ENCODE results near the gene DNAI2. TPM values are rescaled to one million over a fixed set of nuclear protein-coding genes. Genes with fewer than 3 reads are reported as not detected.
"Not testable (repeated sequence)": the region's sequence is repeated elsewhere in the genome, so short reads cannot be mapped to it uniquely, and the experiment has no call there.

Gene DNAI2
- total RNA-seq, 1 donor from 2014 or later = not detected

- peaks cover 49% of the 10 kb centered on the region for H3K27me3 Mint-ChIP-seq
- no peak overlapping the region for H3K27ac Mint-ChIP-seq
- no peak overlapping the region for H3K4me3 Mint-ChIP-seq (ENCODE audit: low read depth)
- no peaks in the 10 kb centered on the region for H3K36me3 Mint-ChIP-seq (ENCODE audit: insufficient read depth)
- no peak for TF ChIP-seq CTCF (IDR thresholded peaks at IDR 0.05; ENCODE audit: unreplicated experiment)
- peaks cover 3% of the 10 kb centered on the region for H3K4me1 Mint-ChIP-seq (ENCODE audit: low read depth)
- H3K9me3 Mint-ChIP-seq (ENCODE audit: low read depth) = no peaks in the 10 kb centered on the region
- no peak for DNase-seq (ENCODE audit: low spot score, unreplicated experiment)
Observed at GRCh38 chr17:74276051-74276476, 2.0 kb downstream of the DNAI2 start.

GRCh38 chr17:74276541-74277009 lies 2.5 kb downstream of the DNAI2 start:
- peaks cover 49% of the 10 kb centered on the region for H3K27me3 Mint-ChIP-seq
- no peaks in the 10 kb centered on the region for H3K9me3 Mint-ChIP-seq (ENCODE audit: low read depth)
- H3K36me3 Mint-ChIP-seq (ENCODE audit: insufficient read depth) = no peaks in the 10 kb centered on the region
- no peak overlapping the region for H3K27ac Mint-ChIP-seq
- peaks cover 3% of the 10 kb centered on the region for H3K4me1 Mint-ChIP-seq (ENCODE audit: low read depth)
- H3K4me3 Mint-ChIP-seq (ENCODE audit: low read depth) = no peak overlapping the region
- no peak for TF ChIP-seq CTCF (IDR thresholded peaks at IDR 0.05; ENCODE audit: unreplicated experiment)
- no peak for DNase-seq (ENCODE audit: low spot score, unreplicated experiment)

GRCh38 chr17:74277935-74278334 lies 3.9 kb downstream of the DNAI2 start:
- no peaks in the 10 kb centered on the region for H3K36me3 Mint-ChIP-seq (ENCODE audit: insufficient read depth)
- no peak for TF ChIP-seq CTCF (IDR thresholded peaks at IDR 0.05; ENCODE audit: unreplicated experiment)
- DNase-seq (ENCODE audit: low spot score, unreplicated experiment) = no peak
- no peak overlapping the region for H3K4me3 Mint-ChIP-seq (ENCODE audit: low read depth)
- H3K27ac Mint-ChIP-seq = no peak overlapping the region
- no peaks in the 10 kb centered on the region for H3K9me3 Mint-ChIP-seq (ENCODE audit: low read depth)
- peaks cover 3% of the 10 kb centered on the region for H3K4me1 Mint-ChIP-seq (ENCODE audit: low read depth)
- peaks cover 40% of the 10 kb centered on the region for H3K27me3 Mint-ChIP-seq

- not testable (repeated sequence) for H3K4me1 Mint-ChIP-seq (ENCODE audit: low read depth); H3K9me3 Mint-ChIP-seq (ENCODE audit: low read depth); H3K36me3 Mint-ChIP-seq (ENCODE audit: insufficient read depth); DNase-seq (ENCODE audit: low spot score, unreplicated experiment); H3K4me3 Mint-ChIP-seq (ENCODE audit: low read depth); H3K27ac Mint-ChIP-seq
- H3K27me3 Mint-ChIP-seq = peaks cover 23% of the 10 kb centered on the region
Observed at GRCh38 chr17:74279617-74280016, 5.6 kb downstream of the DNAI2 start.

- peaks cover 18% of the 10 kb centered on the region for H3K27me3 Mint-ChIP-seq
- no peak overlapping the region for H3K4me3 Mint-ChIP-seq (ENCODE audit: low read depth)
- DNase-seq (ENCODE audit: low spot score, unreplicated experiment) = no peak
- no peak overlapping the region for H3K27ac Mint-ChIP-seq
- TF ChIP-seq CTCF (IDR thresholded peaks at IDR 0.05; ENCODE audit: unreplicated experiment) = no peak
- H3K36me3 Mint-ChIP-seq (ENCODE audit: insufficient read depth) = no peaks in the 10 kb centered on the region
- H3K4me1 Mint-ChIP-seq (ENCODE audit: low read depth) = peaks cover 2% of the 10 kb centered on the region
- H3K9me3 Mint-ChIP-seq (ENCODE audit: low read depth) = no peaks in the 10 kb centered on the region
Observed at GRCh38 chr17:74280093-74280513, 6.1 kb downstream of the DNAI2 start.

GRCh38 chr17:74281799-74282198 lies 7.8 kb downstream of the DNAI2 start:
- Mint-ChIP-seq H3K27ac (no peak overlapping the region), H3K36me3 (ENCODE audit: insufficient read depth) (no peaks in the 10 kb centered on the region), H3K27me3 (peaks cover 4% of the 10 kb centered on the region), H3K9me3 (ENCODE audit: low read depth) (no peaks in the 10 kb centered on the region), H3K4me1 (ENCODE audit: low read depth) (peaks cover 2% of the 10 kb centered on the region), H3K4me3 (ENCODE audit: low read depth) (no peak overlapping the region)
- DNase-seq (ENCODE audit: low spot score, unreplicated experiment) = no peak
- TF ChIP-seq CTCF (IDR thresholded peaks at IDR 0.05; ENCODE audit: unreplicated experiment) = no peak

- H3K27ac Mint-ChIP-seq; H3K27me3 Mint-ChIP-seq; H3K4me3 Mint-ChIP-seq (ENCODE audit: low read depth); H3K9me3 Mint-ChIP-seq (ENCODE audit: low read depth); DNase-seq (ENCODE audit: low spot score, unreplicated experiment); H3K4me1 Mint-ChIP-seq (ENCODE audit: low read depth); H3K36me3 Mint-ChIP-seq (ENCODE audit: insufficient read depth): not testable (repeated sequence)
Observed at GRCh38 chr17:74282274-74282586, 8.2 kb downstream of the DNAI2 start.
